Heart right ventricle (tissue), 16 donors: Measurements from ENCODE around the gene LRMDA. TPM values are rescaled to one million over a fixed set of nuclear protein-coding genes. Genes with fewer than 3 reads are reported as not detected.

ENCODE experiments used
- ATAC-seq, 8 donors: fragments of 200-7000 bp; cut with Tn5 transposase; one replicate each; pipeline ENCODE4 v1.9.1; 2020; ENCODE audit warnings: mild to moderate bottlenecking in 8 of 8, moderate library complexity in 8 of 8, moderate number of reproducible peaks in 1 of 8
- DNase-seq, 2 donors: peaks; one replicate each; pipeline ENCODE4 v3.0.0-alpha.2; 2020
- H3K27ac ChIP-seq, 10 donors: fragments of 200-600 bp; sonication (generic) in 2 of 10; one replicate each; pipeline versions ENCODE4 v1.5.0 to v1.8.0; 2020 to 2022; ENCODE audit warnings: mild to moderate bottlenecking in 3 of 10
- H3K27me3 ChIP-seq, 7 donors: fragments of 200-600 bp; one replicate each; pipeline ENCODE4 v1.8.0; 2021 to 2022; ENCODE audit warnings: mild to moderate bottlenecking in 2 of 7
- H3K36me3 ChIP-seq, 9 donors: fragments of 200-600 bp; sonication (generic) in 1 of 9; one replicate each; pipeline versions ENCODE4 v1.5.0 to v1.8.0; 2020 to 2022; ENCODE audit warnings: mild to moderate bottlenecking in 2 of 9
- H3K4me1 ChIP-seq, 9 donors: fragments of 200-600 bp; sonication (generic) in 1 of 9; one replicate each; pipeline versions ENCODE4 v1.5.0 to v1.8.0; 2020 to 2022; ENCODE audit warnings: mild to moderate bottlenecking in 4 of 9
- H3K4me3 ChIP-seq, 10 donors: fragments of 200-600 bp; sonication (generic) in 2 of 10; one replicate each; pipeline versions ENCODE4 v1.5.0 to v1.8.0; 2020 to 2022; ENCODE audit warnings: mild to moderate bottlenecking in 7 of 10, moderate library complexity in 2 of 10
- H3K9me3 ChIP-seq, 11 donors: fragments of 200-600 bp in 10 of 11; sonication (generic) in 2 of 11; one replicate each; pipeline versions ENCODE4 v1.5.0 to v1.8.0; 2013 to 2022; ENCODE audit warnings: mild to moderate bottlenecking in 2 of 11, control low read depth in 1 of 11, moderate library complexity in 1 of 11
- WGBS, 2 donors: extraction: QIAGEN DNeasy Blood & Tissue Kit; methylation state at CpG; one replicate each; pipeline ENCODE4 v1.1.7; 2013; ENCODE audit warnings: inconsistent platforms in 1 of 2; 5-methylcytosine and 5-hydroxymethylcytosine counted together
- intact Hi-C, 10 donors: fragments of 100-400 bp; cut with DNase I; formaldehyde crosslinking; loops; one replicate each; pipeline versions ENCODE4 v1.11.1 to v1.14.2; 2022
- polyA plus RNA-seq, 2 donors: library from polyadenylated mRNA; stranded (reverse); fragments of 200-250 nt; gene quantifications; one replicate each; pipeline ENCODE4 v1.2.3, GENCODE V29; 2013
- total RNA-seq, 10 donors: library from RNA; stranded (reverse); fragmentation: NEBNext Ultra II Directional in 3 of 10; extraction: Animal tissue kit (Norgen Biotek cat#: 25700) in 3 of 10; gene quantifications; one replicate each; pipeline versions ENCODE4 v1.2.1 to v1.2.4, GENCODE V29; 2021 to 2023
- TF ChIP-seq, protein P1 (sequence below), 9 donors: fragments of 200-600 bp; sonication (generic) in 2 of 9; IDR thresholded peaks; one replicate each; pipeline versions ENCODE4 v1.5.0 to v1.8.0; 2021 to 2022; ENCODE audit warnings: antibody characterized with exemption in 9 of 9, mild to moderate bottlenecking in 5 of 9, moderate library complexity in 1 of 9
- donor health status: Arrhythmogenic right ventricular cardiomyopathy.
- donor health status: ischemic (EF 13 %, LVEDD 7.1; RV severe dilation, severe dysfunction).
- donor health status: healthy with polysubstance abuse.
- donor health status: DM: no; HTN: yes; CAD: no.
- donor health status: DM: no; HTN: no; CAD: no.
- donor health status: ischemic (EF 25% LVEDD 6.9; RV normal size, moderate dysfunction).
- donor health status: ischemic (EF 25% LVEDD 5.7; RV mildly dilated, moderate dysfunction).
- donor health status: healthy.
- donor health status: DM: yes; HTN: yes; CAD: no.
- donor health status: Ischemic cardiomyopathy.
- donor health status: ischemic (EF 35%, LVEDD 5.7; RV mildly dilated, moderate dysfunction).
- donor health status: nonischemic (EF 11% LVEDD 7.7; RV severe dilation, severe dysfunction).
- donor health status: DM: yes; HTN: yes; CAD: no.
- donor health status: PGD.
- donor health status: ischemic (EF 29% LVEDD 5.4; RV normal size, mild dysfunction).
- donor health status: nonischemic (EF 23%, LVEDD 6.1; RV moderate dilation, normal function).

LRMDA gene
- total and polyA plus RNA-seq, 12 donors = 4.0 to 59.8 (median 12.7) TPM

DNA sequence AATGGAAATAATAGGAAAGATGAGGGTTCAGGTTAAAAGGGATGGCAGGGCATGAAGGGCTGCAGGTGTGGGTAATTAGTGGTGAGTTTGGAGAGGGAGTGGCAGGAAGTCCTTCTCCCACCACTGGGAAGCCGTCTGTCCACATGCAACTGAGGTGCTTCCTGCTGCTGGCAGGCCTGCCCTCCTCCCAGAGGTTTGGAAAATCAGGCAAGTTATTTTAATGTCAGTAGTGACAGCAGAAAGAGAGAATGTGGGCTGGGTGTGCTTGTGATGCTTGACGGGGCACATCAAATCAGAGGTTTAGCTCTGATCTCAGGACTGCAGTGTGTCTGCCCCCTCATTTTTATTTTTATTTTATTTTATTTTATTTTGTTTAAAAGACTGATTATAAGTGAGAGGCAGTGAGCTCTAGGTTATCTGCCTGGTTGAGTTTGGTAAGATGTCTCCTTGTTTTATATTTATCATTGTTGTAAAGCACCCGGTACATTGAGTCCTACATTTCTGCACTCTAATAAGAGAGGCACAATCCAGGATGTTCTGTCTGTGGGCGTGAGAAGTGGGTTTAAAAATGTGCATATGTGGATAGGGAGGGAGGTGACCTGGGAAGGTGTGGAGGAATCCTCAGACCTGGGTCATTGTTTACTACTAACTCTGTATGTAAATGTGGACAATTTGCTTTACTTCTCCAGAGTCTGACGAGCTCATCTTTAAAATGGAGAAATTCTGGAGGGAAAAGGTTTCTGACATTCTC is 504.4 kb downstream of the LRMDA start:
- intact Hi-C loops = no loop called here
- TF ChIP-seq, protein P1, sequence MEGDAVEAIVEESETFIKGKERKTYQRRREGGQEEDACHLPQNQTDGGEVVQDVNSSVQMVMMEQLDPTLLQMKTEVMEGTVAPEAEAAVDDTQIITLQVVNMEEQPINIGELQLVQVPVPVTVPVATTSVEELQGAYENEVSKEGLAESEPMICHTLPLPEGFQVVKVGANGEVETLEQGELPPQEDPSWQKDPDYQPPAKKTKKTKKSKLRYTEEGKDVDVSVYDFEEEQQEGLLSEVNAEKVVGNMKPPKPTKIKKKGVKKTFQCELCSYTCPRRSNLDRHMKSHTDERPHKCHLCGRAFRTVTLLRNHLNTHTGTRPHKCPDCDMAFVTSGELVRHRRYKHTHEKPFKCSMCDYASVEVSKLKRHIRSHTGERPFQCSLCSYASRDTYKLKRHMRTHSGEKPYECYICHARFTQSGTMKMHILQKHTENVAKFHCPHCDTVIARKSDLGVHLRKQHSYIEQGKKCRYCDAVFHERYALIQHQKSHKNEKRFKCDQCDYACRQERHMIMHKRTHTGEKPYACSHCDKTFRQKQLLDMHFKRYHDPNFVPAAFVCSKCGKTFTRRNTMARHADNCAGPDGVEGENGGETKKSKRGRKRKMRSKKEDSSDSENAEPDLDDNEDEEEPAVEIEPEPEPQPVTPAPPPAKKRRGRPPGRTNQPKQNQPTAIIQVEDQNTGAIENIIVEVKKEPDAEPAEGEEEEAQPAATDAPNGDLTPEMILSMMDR (IDR thresholded peaks at IDR 0.05) = no peak
- H3K4me1 ChIP-seq = peaks cover 0 to 12% (median 0%) of the 10 kb centered on the region in 9 donors
- no peaks in the 10 kb centered on the region for H3K36me3 ChIP-seq
- WGBS, 2 donors = 78 to 80% methylated on average over 5 of the region's 5 CpGs
- ATAC-seq (no peak), DNase-seq (no peak)
- no peaks in the 10 kb centered on the region for H3K27me3 ChIP-seq
- H3K4me3 ChIP-seq = no peak overlapping the region
- no peaks in the 10 kb centered on the region for H3K9me3 ChIP-seq
- no peak overlapping the region for H3K27ac ChIP-seq

DNA sequence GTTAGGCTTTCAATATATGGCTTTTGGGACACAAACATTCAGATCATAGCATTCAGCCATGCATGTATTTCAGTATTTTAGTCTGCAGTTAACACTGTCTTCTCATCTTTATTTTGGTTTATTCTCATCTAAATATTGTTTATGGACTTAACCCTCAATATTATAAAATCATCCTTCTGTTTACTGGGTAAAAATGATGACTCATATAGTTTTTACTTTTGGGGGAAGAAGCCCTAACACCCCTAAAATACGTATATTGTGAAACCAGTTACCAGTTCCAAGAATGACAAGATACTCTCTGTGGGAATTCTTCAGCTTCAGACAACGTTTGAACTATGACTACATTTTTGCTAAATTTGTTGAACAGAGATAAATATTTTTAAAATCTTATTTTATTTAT is 505.4 kb downstream of the LRMDA start:
- 53 to 57% methylated on average over 2 of the region's 2 CpGs for WGBS, 2 donors
- DNase-seq = no peak
- Histone ChIP-seq H3K4me3 (no peak overlapping the region), H3K4me1 (peaks cover 0 to 12% (median 0%) of the 10 kb centered on the region in 9 donors), H3K27me3 (no peaks in the 10 kb centered on the region), H3K27ac (no peak overlapping the region), H3K36me3 (no peaks in the 10 kb centered on the region), H3K9me3 (no peaks in the 10 kb centered on the region)
- TF ChIP-seq, protein P1 (IDR thresholded peaks at IDR 0.05) = no peak
- ATAC-seq = no peak
- intact Hi-C loops = no loop called here

DNA sequence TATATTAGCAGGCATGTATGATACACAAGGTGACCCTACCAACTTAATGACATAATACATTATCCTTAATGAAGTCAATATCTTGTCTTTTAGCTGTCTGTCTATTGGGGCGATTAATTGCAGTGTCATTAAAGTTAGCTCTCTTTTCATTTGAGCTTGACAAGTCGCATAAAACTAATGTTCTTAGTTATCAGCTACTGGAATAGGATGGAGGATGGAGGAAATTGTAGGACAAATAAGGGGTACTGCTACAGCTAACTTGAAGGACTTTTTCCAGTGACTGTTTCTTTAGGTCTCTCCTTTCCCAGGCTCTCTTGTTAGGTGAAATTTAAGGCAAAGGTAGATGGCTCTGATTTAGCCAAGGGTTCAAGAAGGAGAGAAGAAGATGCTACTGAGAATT is 506.4 kb downstream of the LRMDA start:
- intact Hi-C loops = no loop called here
- H3K9me3 ChIP-seq = no peaks in the 10 kb centered on the region
- no peak for ATAC-seq
- DNase-seq = no peak
- no peaks in the 10 kb centered on the region for H3K27me3 ChIP-seq
- H3K4me1 ChIP-seq = peaks cover 0 to 12% (median 0%) of the 10 kb centered on the region in 9 donors
- TF ChIP-seq, protein P1 (IDR thresholded peaks at IDR 0.05) = no peak
- no peak overlapping the region for H3K27ac ChIP-seq
- WGBS, 2 donors = 78 to 80% methylated on average over 2 of the region's 2 CpGs
- no peaks in the 10 kb centered on the region for H3K36me3 ChIP-seq
- H3K4me3 ChIP-seq = no peak overlapping the region

DNA sequence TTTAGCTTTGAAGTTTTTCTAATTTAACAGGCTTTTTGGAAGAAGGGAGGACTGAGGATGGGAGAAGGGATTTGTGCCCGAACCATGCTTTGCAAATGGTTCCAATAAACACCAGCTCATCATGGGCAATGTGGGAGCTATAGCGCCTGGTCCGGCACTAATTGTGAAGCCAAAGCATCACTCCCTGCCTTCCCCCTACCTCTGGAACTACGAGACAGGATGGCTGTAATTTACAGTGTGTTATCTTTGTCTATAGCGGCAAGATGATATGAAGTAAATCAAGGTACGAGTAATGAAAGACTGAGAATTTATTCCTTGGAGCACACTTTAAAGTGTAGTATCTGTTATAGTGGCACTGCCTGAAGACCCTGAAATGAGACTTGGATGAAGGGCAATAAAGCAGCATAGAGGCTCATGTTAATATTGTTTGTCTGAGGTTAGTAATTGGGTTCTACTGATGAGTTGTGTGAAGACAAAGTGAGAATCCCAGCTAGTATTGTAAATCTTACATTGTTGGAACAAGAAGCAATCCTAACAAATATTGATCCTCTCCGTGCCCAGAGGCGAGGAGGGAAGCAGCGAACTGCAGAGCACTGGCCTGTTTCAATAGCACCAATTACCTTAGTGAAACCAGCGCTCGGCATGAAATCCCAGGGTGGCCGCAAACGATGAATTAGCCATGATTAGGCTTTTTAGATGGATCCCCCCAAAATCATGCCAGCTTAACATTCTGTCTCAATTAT is 507.1 kb downstream of the LRMDA start:
- no peak for DNase-seq
- TF ChIP-seq, protein P1 (IDR thresholded peaks at IDR 0.05) = no peak
- intact Hi-C loops = no loop called here
- no peak overlapping the region for H3K4me3 ChIP-seq
- H3K9me3 ChIP-seq = peaks cover 0 to 2% (median 0%) of the 10 kb centered on the region in 11 donors
- no peaks in the 10 kb centered on the region for H3K36me3 ChIP-seq
- H3K4me1 ChIP-seq = peaks cover 0 to 12% (median 0%) of the 10 kb centered on the region in 9 donors
- WGBS, 2 donors = 94 to 96% methylated on average over 13 of the region's 13 CpGs
- ATAC-seq = no peak
- H3K27me3 ChIP-seq = no peaks in the 10 kb centered on the region
- no peak overlapping the region for H3K27ac ChIP-seq
